ENCODE results near the gene CENPM. TPM values are rescaled to one million over a fixed set of nuclear protein-coding genes. Genes with fewer than 3 reads are reported as not detected.

The CENPM gene
- polyA plus RNA-seq, 5 donors = 11.6 to 17.4 (median 15.6) TPM

DNA sequence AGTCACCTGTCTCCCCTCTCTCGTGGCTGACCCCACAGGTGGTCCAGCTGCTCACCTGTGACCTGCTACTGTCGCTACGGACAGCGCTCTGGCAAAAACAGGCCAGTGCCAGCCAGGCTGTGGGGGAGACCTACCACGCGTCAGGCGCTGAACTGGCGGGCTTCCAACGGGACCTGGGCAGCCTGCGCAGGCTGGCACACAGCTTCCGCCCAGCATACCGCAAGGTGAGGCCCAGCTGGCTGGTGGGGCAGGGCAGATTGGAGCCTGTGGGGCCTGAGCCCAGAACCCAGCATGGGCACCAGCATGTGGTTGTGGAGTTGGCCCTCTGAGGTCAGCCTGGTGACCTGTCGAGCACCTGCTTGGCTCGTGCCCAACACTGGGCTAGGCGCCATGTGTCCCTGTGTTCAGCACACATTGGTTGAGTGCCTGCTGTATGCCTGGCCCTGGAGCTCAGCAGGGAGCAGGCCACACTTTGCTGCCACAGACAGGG lies 44.0 kb downstream of the CENPM start:
- DNase-seq = no peak

DNA sequence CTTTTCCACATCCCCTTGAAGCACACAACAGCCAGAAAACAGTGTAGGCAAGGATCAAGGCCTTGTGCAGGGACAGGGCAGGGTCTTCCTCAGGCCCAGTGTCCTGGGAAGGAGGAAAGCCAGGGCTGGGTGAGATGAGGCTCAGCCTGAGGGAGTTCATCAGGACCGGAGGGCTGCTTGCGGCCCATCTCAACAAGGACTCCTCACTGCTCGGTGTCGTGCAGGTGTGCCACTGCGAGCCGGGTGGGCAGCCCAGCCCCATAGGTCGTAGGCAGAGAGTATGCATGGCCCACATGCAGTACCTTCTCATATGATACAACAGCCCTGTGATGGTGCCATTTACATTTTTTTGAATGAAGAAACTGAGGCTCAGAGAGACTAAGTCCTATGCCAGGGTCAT lies 44.9 kb downstream of the CENPM start:
- no peak for DNase-seq

DNA sequence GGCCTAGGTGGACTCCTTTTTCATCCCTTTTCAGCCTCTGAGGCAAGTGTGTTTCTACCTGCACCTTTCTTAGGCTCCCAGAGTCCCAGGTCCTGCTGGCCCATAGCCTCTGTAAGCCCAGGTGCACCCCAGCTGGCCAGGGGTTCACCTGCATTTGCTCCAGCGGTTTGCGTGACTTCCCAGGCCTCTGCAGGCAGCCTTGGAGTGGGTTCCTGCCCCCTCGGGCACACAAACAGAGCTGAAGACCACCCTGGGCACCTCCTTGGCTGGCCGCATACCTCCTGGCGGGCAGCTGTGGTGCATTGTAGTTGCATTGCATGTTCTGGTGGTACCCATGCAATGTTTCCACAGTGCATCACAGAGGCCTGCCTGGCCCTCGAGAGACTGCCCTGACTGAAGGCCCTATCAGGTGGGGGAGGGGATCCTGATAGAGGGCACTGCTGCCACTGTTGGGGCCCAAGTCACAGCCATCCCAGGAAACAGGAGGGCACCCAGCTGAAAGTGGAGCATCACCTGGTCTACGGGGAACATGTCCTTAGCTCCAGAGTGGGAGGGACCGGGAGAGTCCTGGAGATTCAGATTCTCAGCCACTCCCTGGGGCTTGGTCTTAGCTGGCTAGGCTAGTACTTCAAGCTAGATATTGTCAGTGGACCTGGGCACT lies 46.2 kb downstream of the CENPM start:
- DNase-seq = no peak

DNA sequence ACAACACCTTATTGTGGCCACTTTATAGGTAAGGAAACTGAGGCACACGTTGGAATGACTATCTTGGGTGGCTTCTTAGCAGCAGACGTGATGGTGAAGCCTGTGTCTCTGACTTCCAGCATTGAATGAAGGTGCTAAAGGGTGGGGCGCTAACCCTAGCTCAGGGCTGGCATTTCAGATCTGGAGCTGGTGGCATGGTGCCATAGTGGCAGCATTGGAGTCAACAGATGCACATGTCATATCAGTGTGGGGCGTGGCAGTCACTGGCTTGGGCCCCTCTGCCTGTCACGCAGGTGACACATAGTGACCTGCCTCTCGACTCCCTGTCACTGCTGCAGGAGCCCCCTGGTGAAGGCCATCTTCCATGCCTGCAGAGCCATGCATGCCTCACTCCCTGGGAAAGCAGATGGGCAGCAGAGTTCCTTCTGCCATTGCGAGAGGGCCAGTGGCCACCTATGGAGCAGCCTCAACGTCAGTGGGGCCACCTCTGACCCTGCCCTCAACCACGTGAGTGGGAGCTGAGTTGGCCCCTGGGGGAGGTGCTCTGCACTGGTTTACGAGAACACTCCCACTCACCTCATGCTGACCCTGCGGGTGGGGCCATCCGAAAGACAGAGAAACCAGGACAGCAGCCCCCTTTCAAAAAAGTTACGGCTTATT lies 46.8 kb downstream of the CENPM start:
- no peak for DNase-seq

DNA sequence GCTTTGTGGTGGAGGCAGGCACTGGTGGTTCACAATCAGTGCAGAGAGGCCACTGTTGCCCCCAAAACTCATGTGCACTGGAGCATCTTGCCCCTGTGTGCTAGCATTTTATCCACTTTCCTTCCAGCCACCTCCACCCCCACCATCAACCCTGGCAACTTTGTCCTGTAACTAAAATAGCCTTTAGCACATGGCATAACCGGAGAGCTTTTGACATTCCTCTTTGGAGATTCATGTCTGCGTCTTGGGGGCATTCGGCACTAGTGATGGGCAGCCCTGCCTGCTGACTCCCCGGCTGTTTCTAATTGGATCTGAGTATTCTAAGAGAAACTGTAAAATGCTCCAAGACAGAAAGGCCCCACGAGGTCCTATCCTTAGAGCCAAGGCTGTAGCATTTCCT lies 47.8 kb downstream of the CENPM start:
- no peak for DNase-seq

DNA sequence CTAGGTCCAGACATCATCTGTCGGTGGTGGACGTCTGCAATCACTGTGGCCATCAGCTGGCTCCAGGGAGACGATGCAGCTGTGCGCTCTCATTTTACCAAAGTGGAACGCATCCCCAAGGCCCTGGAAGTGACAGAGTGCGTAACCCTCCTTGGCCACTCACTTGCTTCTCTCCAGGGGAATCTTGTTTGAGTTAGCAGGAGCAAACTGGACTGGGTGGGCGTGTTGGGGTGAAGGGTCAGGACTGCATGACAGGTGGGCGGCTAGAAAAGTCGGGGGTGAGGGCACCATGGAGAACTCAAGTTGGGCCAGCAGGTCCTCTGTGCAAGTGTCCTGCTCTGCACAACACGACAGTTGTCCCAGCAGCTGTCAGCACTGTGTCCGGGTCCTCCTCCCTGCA lies 48.3 kb downstream of the CENPM start:
- no peak for DNase-seq

DNA sequence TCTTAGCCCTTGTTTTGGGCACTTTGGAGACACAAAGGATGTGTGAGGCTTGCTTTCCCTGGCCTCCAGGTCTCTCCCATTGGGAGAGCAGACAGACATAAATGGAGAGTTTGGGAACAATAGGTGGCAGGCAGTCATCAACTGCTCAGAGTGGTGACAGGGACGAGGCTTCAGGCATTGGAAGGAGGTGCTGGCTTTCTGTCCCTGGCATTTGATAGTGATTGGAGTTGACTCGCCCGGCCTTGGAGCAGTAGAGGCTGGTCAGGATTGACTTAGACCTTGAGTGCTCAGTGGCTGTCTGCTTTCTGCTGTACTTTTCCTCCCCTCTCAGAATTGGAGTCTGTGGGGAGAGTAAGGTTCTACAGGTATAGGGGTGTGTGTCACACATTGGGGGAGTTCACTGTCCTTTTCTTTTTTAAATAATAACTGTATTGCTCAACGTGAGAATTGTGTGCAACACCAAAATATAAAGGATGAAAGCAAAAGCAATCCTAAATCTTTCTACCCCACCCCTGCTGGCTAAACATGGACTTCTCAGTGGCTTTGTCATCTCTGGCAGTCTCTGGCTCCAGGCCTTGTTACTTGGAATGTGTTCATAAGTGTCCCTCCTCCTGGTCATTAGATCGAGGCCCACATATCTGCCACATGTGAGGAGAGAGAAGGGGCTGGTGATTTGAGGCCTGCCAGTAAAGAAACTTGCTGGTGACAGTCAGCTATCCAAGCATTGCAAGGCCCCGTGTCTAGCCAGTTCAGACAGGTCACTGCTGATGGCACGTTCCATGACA lies 53.2 kb downstream of the CENPM start:
- no peak for DNase-seq

DNA sequence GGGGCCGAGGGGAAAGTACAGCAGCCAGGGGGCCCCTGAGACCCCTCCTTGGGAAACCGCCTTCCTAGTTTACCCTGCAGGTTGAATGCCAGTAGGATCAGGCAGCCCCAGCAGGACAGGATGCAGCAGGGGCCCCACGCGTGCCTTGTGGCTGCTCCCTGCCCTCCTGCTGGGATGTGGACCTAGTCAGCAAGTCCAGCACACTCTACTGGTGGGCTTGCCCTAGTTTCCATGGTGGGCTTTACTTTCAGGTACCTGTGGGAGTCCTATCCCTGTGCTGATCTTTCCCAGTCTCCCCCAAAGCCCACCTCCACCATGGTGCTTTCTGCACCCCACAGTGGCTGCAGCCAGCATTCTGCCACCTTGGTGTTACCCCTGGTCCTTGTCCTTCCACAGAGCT lies 54.2 kb downstream of the CENPM start:
- no peak for DNase-seq

DNA sequence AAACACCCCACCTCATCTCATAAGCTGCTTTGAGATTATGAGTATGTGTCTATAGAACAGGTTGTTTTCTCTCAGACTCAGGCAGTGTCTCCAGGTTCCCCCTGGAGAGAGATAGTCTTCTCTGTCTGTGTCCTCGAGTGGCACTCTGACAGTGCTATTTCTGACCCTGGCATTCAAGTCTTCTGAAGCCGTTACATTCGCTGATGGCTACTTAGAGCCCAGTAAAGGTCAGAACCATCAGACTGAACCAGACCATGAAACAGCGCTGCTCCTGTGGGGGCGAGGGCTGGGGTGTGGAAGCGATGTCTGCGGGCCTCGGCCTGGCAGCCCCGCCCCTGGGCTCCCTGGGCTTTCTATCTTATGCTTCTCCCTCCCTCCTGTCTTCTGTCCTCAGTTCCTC lies 55.5 kb downstream of the CENPM start:
- no peak for DNase-seq

Other genes starting within 250 kb of the CENPM start
- gene MEI1, start 247.6 kb downstream of the CENPM start, polyA plus RNA-seq (ENCODE audit: insufficient read depth in 1 of 5, insufficient read length in 5 of 5, low replicate concordance in 1 of 5) = 1 to 10 TPM; 2.0 to 4.3 (median 2.9) TPM
- 10 to 100 TPM in 1 of 5 donors, 1 to 10 TPM in 4; 8.1 to 10.0 (median 9.3) TPM for gene CCDC134, start 146.5 kb downstream of the CENPM start, polyA plus RNA-seq (ENCODE audit: insufficient read depth in 1 of 5, insufficient read length in 5 of 5, low replicate concordance in 1 of 5)
- gene SREBF2, start 114.0 kb downstream of the CENPM start, polyA plus RNA-seq (ENCODE audit: insufficient read depth in 1 of 5, insufficient read length in 5 of 5, low replicate concordance in 1 of 5) = 10 to 100 TPM; 52.1 to 92.9 (median 68.6) TPM
- gene SHISA8, start 32.1 kb downstream of the CENPM start, polyA plus RNA-seq (ENCODE audit: insufficient read depth in 1 of 5, insufficient read length in 5 of 5, low replicate concordance in 1 of 5) = under 1 TPM in 3 of 5 donors, not detected in 2; 0.08 to 0.27 (median 0.21) TPM
- gene TNFRSF13C, start 20.3 kb downstream of the CENPM start, polyA plus RNA-seq (ENCODE audit: insufficient read depth in 1 of 5, insufficient read length in 5 of 5, low replicate concordance in 1 of 5) = 1 to 10 TPM; 1.5 to 3.0 (median 1.8) TPM
- 1 to 10 TPM; 1.3 to 1.7 (median 1.4) TPM for gene SEPTIN3, start 22.3 kb upstream of the CENPM start, polyA plus RNA-seq (ENCODE audit: insufficient read depth in 1 of 5, insufficient read length in 5 of 5, low replicate concordance in 1 of 5)
- gene WBP2NL, start 51.6 kb upstream of the CENPM start, polyA plus RNA-seq (ENCODE audit: insufficient read depth in 1 of 5, insufficient read length in 5 of 5, low replicate concordance in 1 of 5) = 1 to 10 TPM; 2.3 to 4.4 (median 3.6) TPM
- gene NAGA, start 123.7 kb upstream of the CENPM start, polyA plus RNA-seq (ENCODE audit: insufficient read depth in 1 of 5, insufficient read length in 5 of 5, low replicate concordance in 1 of 5) = 10 to 100 TPM; 25.4 to 28.9 (median 28.2) TPM
- 10 to 100 TPM; 12.7 to 22.1 (median 14.5) TPM for gene PHETA2, start 127.1 kb upstream of the CENPM start, polyA plus RNA-seq (ENCODE audit: insufficient read depth in 1 of 5, insufficient read length in 5 of 5, low replicate concordance in 1 of 5)
- gene SMDT1, start 132.5 kb upstream of the CENPM start, polyA plus RNA-seq (ENCODE audit: insufficient read depth in 1 of 5, insufficient read length in 5 of 5, low replicate concordance in 1 of 5) = 100 to 1,000 TPM in 3 of 5 donors, 10 to 100 TPM in 2; 73.4 to 118 (median 103) TPM
- 100 to 1,000 TPM in 2 of 5 donors, 10 to 100 TPM in 3; 69.4 to 117 (median 95.0) TPM for gene NDUFA6, start 143.6 kb upstream of the CENPM start, polyA plus RNA-seq (ENCODE audit: insufficient read depth in 1 of 5, insufficient read length in 5 of 5, low replicate concordance in 1 of 5)
- 1 to 10 TPM; 3.1 to 5.4 (median 4.0) TPM for gene CYP2D6, start 183.7 kb upstream of the CENPM start, polyA plus RNA-seq (ENCODE audit: insufficient read depth in 1 of 5, insufficient read length in 5 of 5, low replicate concordance in 1 of 5)